Mesothelial cell of epicardium (in vitro differentiated cells): Measurements from ENCODE around the gene CAPN7. TPM values are rescaled to one million over a fixed set of nuclear protein-coding genes. Genes with fewer than 3 reads are reported as not detected.

ENCODE experiments used
- DNase-seq, 2 experiments: peaks; one replicate each; pipeline ENCODE4 v3.0.0; 2021; ENCODE audit warnings: low spot score in 2 of 2; ENCODE audit not compliant: unreplicated experiment in 2 of 2
- H3K27ac Mint-ChIP-seq: 2 replicates; pipeline ENCODE4 v1.8.0; 2021; ENCODE audit warnings: mixed read lengths
- H3K27me3 Mint-ChIP-seq: 2 replicates; pipeline ENCODE4 v1.8.0; 2021; ENCODE audit warnings: low read depth, mixed read lengths
- H3K36me3 Mint-ChIP-seq: 2 replicates; pipeline ENCODE4 v1.8.0; 2021; ENCODE audit warnings: mixed read lengths
- H3K4me1 Mint-ChIP-seq: 2 replicates; pipeline ENCODE4 v1.8.0; 2021; ENCODE audit warnings: mixed read lengths
- H3K4me3 Mint-ChIP-seq: 2 replicates; pipeline ENCODE4 v1.8.0; 2021; ENCODE audit warnings: mild to moderate bottlenecking, moderate library complexity, mixed read lengths
- H3K9me3 Mint-ChIP-seq: 2 replicates; pipeline ENCODE4 v1.8.0; 2021; ENCODE audit warnings: mixed read lengths
- total RNA-seq: library from RNA; stranded (reverse); gene quantifications from 3 replicates; pipeline ENCODE4 v1.2.1, GENCODE V29; 2021
- TF ChIP-seq, protein P1 (sequence below): fragments of 200-600 bp; sonication (generic); IDR thresholded peaks from one replicate; pipeline ENCODE4 v1.5.0; 2021; ENCODE audit warnings: antibody characterized with exemption; ENCODE audit not compliant: unreplicated experiment

Gene CAPN7
- total RNA-seq, 1 donor from 2014 or later, result 42.4 TPM

DNA sequence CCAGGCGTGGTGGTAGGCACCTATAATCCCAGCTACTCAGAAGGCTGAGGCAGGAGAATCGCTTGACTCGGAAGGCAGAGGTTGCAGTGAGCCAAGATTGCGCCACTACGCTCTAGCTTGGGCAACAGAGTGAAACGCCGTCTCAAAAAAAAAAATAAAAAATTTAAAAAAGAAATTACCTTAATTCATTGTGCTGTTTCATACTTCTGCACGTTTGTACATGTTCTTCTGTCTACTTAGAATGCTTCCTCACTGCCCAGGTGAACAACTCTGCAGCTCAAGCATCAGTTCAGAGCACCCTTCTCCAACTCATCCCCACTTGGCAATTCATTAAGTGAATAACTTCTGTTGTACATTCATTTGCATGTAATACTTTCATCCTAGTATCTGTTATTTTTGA, 14.0 kb downstream of the CAPN7 start:
- Mint-ChIP-seq H3K27me3 (no peaks in the 10 kb centered on the region), H3K4me3 (no peak overlapping the region), H3K27ac (no peak overlapping the region), H3K36me3 (peaks cover 43% of the 10 kb centered on the region), H3K9me3 (no peaks in the 10 kb centered on the region), H3K4me1 (no peaks in the 10 kb centered on the region)
- TF ChIP-seq, protein P1, sequence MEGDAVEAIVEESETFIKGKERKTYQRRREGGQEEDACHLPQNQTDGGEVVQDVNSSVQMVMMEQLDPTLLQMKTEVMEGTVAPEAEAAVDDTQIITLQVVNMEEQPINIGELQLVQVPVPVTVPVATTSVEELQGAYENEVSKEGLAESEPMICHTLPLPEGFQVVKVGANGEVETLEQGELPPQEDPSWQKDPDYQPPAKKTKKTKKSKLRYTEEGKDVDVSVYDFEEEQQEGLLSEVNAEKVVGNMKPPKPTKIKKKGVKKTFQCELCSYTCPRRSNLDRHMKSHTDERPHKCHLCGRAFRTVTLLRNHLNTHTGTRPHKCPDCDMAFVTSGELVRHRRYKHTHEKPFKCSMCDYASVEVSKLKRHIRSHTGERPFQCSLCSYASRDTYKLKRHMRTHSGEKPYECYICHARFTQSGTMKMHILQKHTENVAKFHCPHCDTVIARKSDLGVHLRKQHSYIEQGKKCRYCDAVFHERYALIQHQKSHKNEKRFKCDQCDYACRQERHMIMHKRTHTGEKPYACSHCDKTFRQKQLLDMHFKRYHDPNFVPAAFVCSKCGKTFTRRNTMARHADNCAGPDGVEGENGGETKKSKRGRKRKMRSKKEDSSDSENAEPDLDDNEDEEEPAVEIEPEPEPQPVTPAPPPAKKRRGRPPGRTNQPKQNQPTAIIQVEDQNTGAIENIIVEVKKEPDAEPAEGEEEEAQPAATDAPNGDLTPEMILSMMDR, result no peak
- no peak for DNase-seq

GRCh38 chr3:15220661-15221060, 14.6 kb downstream of the CAPN7 start:
- peaks cover 37% of the 10 kb centered on the region for H3K36me3 Mint-ChIP-seq
- no peak overlapping the region for H3K27ac Mint-ChIP-seq
- H3K27me3 Mint-ChIP-seq, result no peaks in the 10 kb centered on the region
- DNase-seq, result no peak
- H3K4me3 Mint-ChIP-seq, result no peak overlapping the region
- H3K9me3 Mint-ChIP-seq, result no peaks in the 10 kb centered on the region
- H3K4me1 Mint-ChIP-seq, result no peaks in the 10 kb centered on the region
- TF ChIP-seq, protein P1, result no peak

DNA sequence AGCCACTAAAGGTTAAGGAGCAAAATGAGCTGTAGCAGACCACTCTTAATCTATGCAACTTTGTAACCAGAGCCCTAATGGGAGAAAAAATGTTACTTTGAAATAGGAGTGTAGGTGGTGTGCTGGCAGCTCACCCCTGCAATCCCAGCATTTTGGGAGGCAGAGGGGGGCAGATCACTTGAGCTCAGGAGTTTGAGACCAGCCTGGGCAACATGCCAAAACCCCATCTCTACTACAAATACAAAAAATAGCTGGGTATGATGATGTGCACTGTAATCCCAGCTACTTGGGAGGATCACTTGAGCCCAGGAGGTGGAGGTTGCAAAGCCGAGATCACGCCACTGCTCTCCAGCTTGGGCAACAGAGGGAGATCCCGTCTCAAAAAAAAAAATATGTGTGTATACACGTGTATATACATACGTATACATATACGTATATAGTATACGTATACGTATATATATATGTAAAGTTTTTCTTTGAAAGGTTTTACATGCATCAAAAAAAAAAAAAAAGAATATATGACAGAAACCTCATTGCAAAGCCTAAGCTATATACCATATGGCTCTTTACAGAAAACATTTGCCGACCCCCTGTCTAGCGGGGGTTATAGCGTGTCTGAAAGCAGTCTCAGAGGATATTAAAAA, 15.7 kb downstream of the CAPN7 start:
- TF ChIP-seq, protein P1, result no peak
- no peak for DNase-seq

DNA sequence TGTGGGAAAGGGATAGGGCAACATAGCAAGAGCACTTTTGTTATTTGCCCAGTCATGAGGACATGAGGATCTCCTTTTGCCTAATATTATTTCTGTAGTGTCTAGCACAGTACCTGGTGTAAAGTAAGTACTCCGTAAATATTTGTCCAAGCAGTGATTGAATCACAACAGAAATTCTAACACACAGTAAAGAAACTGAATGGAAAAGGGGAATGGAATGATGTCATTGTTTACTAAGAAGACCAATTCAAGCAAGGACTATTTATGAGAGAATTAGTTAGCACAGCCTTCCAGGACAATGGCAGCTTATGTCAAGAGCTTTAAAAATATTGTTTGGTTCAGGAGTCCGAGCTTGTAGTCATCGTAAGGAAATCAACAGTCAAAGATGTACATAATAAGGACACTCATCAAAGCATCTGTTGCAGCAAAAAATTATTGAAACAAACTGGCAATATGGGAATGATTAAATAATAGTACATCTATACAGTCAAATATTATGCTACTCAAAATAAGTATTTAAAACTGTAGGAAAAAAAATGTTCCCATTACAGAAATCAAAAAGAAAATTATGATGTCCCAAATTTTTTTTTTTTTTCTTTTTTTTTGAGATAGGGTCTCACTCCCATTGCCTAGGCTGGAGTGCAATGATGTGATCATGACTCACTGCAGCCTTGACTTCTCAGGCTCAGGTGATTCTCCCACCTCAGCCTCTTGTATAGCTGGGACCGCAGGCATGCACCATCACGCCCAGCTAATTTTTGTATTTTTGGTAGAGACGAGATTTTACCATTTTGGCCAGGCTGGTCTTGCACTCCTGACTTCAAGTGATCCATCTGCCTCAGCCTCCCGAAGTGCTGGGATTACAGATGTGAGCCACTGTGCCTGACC, 17.9 kb downstream of the CAPN7 start:
- DNase-seq, result no peak
- H3K4me1 Mint-ChIP-seq, result no peaks in the 10 kb centered on the region
- no peaks in the 10 kb centered on the region for H3K27me3 Mint-ChIP-seq
- H3K36me3 Mint-ChIP-seq, result peaks cover 23% of the 10 kb centered on the region
- no peaks in the 10 kb centered on the region for H3K9me3 Mint-ChIP-seq
- TF ChIP-seq, protein P1, result no peak
- no peak overlapping the region for H3K4me3 Mint-ChIP-seq
- no peak overlapping the region for H3K27ac Mint-ChIP-seq

More for the DNA sequence above, 15.7 kb downstream of the CAPN7 start:
- Mint-ChIP-seq H3K27ac (no peak overlapping the region), H3K9me3 (no peaks in the 10 kb centered on the region), H3K36me3 (peaks cover 33% of the 10 kb centered on the region), H3K27me3 (no peaks in the 10 kb centered on the region), H3K4me1 (no peaks in the 10 kb centered on the region), H3K4me3 (no peak overlapping the region)

DNA sequence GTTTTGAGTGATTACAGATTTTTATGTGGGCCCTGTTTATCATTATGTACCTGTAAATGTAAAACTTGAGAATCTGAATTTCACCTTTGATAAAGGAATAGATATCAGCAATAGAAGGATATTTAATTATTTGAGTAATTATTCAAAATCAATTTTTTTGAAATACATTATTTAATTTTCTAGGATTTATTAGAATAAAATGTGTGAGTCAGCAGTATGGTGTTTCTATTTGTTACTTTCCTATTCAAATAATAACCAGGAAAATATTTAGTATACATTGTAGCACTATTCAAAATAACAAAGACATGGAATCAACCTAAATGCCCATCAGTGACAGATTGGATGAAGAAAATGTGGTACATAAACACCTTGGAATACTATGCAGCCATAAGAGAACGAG, 22.1 kb downstream of the CAPN7 start:
- no peaks in the 10 kb centered on the region for H3K27me3 Mint-ChIP-seq
- no peaks in the 10 kb centered on the region for H3K4me1 Mint-ChIP-seq
- H3K36me3 Mint-ChIP-seq, result peaks cover 11% of the 10 kb centered on the region
- no peak for DNase-seq
- TF ChIP-seq, protein P1, result no peak
- no peak overlapping the region for H3K4me3 Mint-ChIP-seq
- no peak overlapping the region for H3K27ac Mint-ChIP-seq
- H3K9me3 Mint-ChIP-seq, result no peaks in the 10 kb centered on the region
